Activated T-cell treated with anti-CD3 and anti-CD28 coated beads, Interleukin-2, amount 50 U/mL, for 72 hours (primary cell): Measurements from ENCODE around the gene MXRA7. TPM values are rescaled to one million over a fixed set of nuclear protein-coding genes. Genes with fewer than 3 reads are reported as not detected.
A peak's percentile ranks its signal among the peaks of the same experiment; 100 is the strongest.
"Not testable (repeated sequence)": the region's sequence is repeated elsewhere in the genome, so short reads cannot be mapped to it uniquely, and the experiment has no call there.

Experiments used
- ATAC-seq, 2 donors: fragments of 150-1000 bp; cut with Tn5 transposase; replicated peaks in 1 of 2; 2 replicates each; pipeline ENCODE4 v1.10.0; 2021; ENCODE audit warnings: moderate library complexity in 2 of 2, mild to moderate bottlenecking in 1 of 2
- DNase-seq, 2 donors: peaks; one replicate each; pipeline ENCODE4 v3.0.0; 2021 to 2022; ENCODE audit warnings: mixed read lengths in 1 of 2
- H3K27ac Mint-ChIP-seq: one replicate; pipeline ENCODE4 v1.8.0; 2022; ENCODE audit warnings: mild to moderate bottlenecking, moderate library complexity, mixed read lengths
- H3K27me3 Mint-ChIP-seq: one replicate; pipeline ENCODE4 v1.8.0; 2022; ENCODE audit warnings: low read depth, mixed read lengths
- H3K36me3 Mint-ChIP-seq, 2 donors: one replicate each; pipeline ENCODE4 v1.8.0; 2022; ENCODE audit warnings: mixed read lengths in 2 of 2, mild to moderate bottlenecking in 1 of 2; ENCODE audit not compliant: insufficient read depth in 2 of 2
- H3K4me1 Mint-ChIP-seq: one replicate; pipeline ENCODE4 v1.8.0; 2022; ENCODE audit warnings: low read depth, mixed read lengths
- H3K4me3 Mint-ChIP-seq, 2 donors: one replicate each; pipeline ENCODE4 v1.8.0; 2022; ENCODE audit warnings: mild to moderate bottlenecking in 2 of 2, mixed read lengths in 2 of 2, moderate library complexity in 2 of 2
- H3K9me3 Mint-ChIP-seq, 2 donors: one replicate each; pipeline ENCODE4 v1.8.0; 2022; ENCODE audit warnings: mixed read lengths in 2 of 2
- total RNA-seq, 2 donors: library from RNA; stranded (reverse); gene quantifications; one replicate each; pipeline ENCODE4 v1.2.3, GENCODE V29; 2022

The MXRA7 gene
- total RNA-seq, 2 donors from 2014 or later = 17.4 to 21.8 TPM

GRCh38 chr17:76706817-76707216 lies 3.9 kb downstream of the MXRA7 start:
- Mint-ChIP-seq H3K27me3 (no peaks in the 10 kb centered on the region), H3K36me3 (no peaks in the 10 kb centered on the region), H3K9me3 (no peaks in the 10 kb centered on the region), H3K4me1 (peaks cover 7% of the 10 kb centered on the region), H3K4me3 (no peak overlapping the region), H3K27ac (no peak overlapping the region)
- DNase-seq (no peak), ATAC-seq (no peak)

- ATAC-seq (no peak), DNase-seq (no peak)
- Mint-ChIP-seq H3K27me3 (no peaks in the 10 kb centered on the region), H3K4me3 (no peak overlapping the region), H3K4me1 (no peaks in the 10 kb centered on the region), H3K27ac (no peak overlapping the region), H3K36me3 (no peaks in the 10 kb centered on the region), H3K9me3 (no peaks in the 10 kb centered on the region)
Measured at GRCh38 chr17:76704805-76705204, 6.0 kb downstream of the MXRA7 start.

GRCh38 chr17:76702941-76703637 lies 7.7 kb downstream of the MXRA7 start:
- Mint-ChIP-seq H3K27ac (no peak overlapping the region), H3K36me3 (no peaks in the 10 kb centered on the region), H3K9me3 (no peaks in the 10 kb centered on the region), H3K4me3 (no peak overlapping the region), H3K27me3 (no peaks in the 10 kb centered on the region), H3K4me1 (no peaks in the 10 kb centered on the region)
- DNase-seq (no peak), ATAC-seq (no peak)

GRCh38 chr17:76702076-76702475 lies 8.7 kb downstream of the MXRA7 start:
- no peak overlapping the region for H3K27ac Mint-ChIP-seq
- H3K4me1 Mint-ChIP-seq = no peaks in the 10 kb centered on the region
- no peak for DNase-seq
- no peak for ATAC-seq
- no peaks in the 10 kb centered on the region for H3K27me3 Mint-ChIP-seq
- no peak overlapping the region for H3K4me3 Mint-ChIP-seq
- no peaks in the 10 kb centered on the region for H3K36me3 Mint-ChIP-seq
- H3K9me3 Mint-ChIP-seq = no peaks in the 10 kb centered on the region

GRCh38 chr17:76701471-76701967 lies 9.2 kb downstream of the MXRA7 start:
- H3K36me3 Mint-ChIP-seq = no peaks in the 10 kb centered on the region
- H3K27ac Mint-ChIP-seq = no peak overlapping the region
- no peak for ATAC-seq
- H3K4me1 Mint-ChIP-seq = no peaks in the 10 kb centered on the region
- no peak for DNase-seq
- H3K9me3 Mint-ChIP-seq = no peaks in the 10 kb centered on the region
- no peaks in the 10 kb centered on the region for H3K27me3 Mint-ChIP-seq
- no peak overlapping the region for H3K4me3 Mint-ChIP-seq

GRCh38 chr17:76700617-76701470 lies 9.9 kb downstream of the MXRA7 start:
- Mint-ChIP-seq H3K36me3 (no peaks in the 10 kb centered on the region), H3K4me1 (peaks cover under 1% of the 10 kb centered on the region), H3K27me3 (no peaks in the 10 kb centered on the region), H3K9me3 (no peaks in the 10 kb centered on the region), H3K4me3 (peak overlapping the region in 1 of 2 donors; percentile 4), H3K27ac (no peak overlapping the region)
- DNase-seq (no peak), ATAC-seq (peak; percentile 32 to 61)

- ATAC-seq = no peak
- Mint-ChIP-seq H3K27ac (no peak overlapping the region), H3K36me3 (no peaks in the 10 kb centered on the region), H3K27me3 (no peaks in the 10 kb centered on the region), H3K4me1 (peaks cover 6% of the 10 kb centered on the region), H3K4me3 (peak overlapping the region in 1 of 2 donors; percentile 4), H3K9me3 (no peaks in the 10 kb centered on the region)
- DNase-seq = no peak
Measured at GRCh38 chr17:76700270-76700616, 10.5 kb downstream of the MXRA7 start.

- H3K36me3 Mint-ChIP-seq, ATAC-seq, H3K4me1 Mint-ChIP-seq, H3K9me3 Mint-ChIP-seq, H3K27me3 Mint-ChIP-seq, DNase-seq, H3K27ac Mint-ChIP-seq, H3K4me3 Mint-ChIP-seq: not testable (repeated sequence)
Measured at GRCh38 chr17:76698466-76698977, 12.2 kb downstream of the MXRA7 start.

GRCh38 chr17:76697702-76698465 lies 12.9 kb downstream of the MXRA7 start:
- Mint-ChIP-seq H3K4me1 (peaks cover 6% of the 10 kb centered on the region), H3K27me3 (no peaks in the 10 kb centered on the region), H3K4me3 (no peak overlapping the region), H3K36me3 (no peaks in the 10 kb centered on the region), H3K27ac (no peak overlapping the region), H3K9me3 (no peaks in the 10 kb centered on the region)
- ATAC-seq = no peak
- no peak for DNase-seq

GRCh38 chr17:76696763-76697701 lies 13.7 kb downstream of the MXRA7 start:
- no peaks in the 10 kb centered on the region for H3K27me3 Mint-ChIP-seq
- no peaks in the 10 kb centered on the region for H3K9me3 Mint-ChIP-seq
- no peak for DNase-seq
- H3K27ac Mint-ChIP-seq = no peak overlapping the region
- H3K4me3 Mint-ChIP-seq = no peak overlapping the region
- H3K36me3 Mint-ChIP-seq = no peaks in the 10 kb centered on the region
- ATAC-seq = peak in 1 of 2 donors; percentile 38
- H3K4me1 Mint-ChIP-seq = peaks cover 6% of the 10 kb centered on the region

GRCh38 chr17:76695059-76695831 lies 15.5 kb downstream of the MXRA7 start:
- ATAC-seq (no peak), DNase-seq (no peak)
- Mint-ChIP-seq H3K36me3 (no peaks in the 10 kb centered on the region), H3K4me3 (no peak overlapping the region), H3K27me3 (no peaks in the 10 kb centered on the region), H3K9me3 (no peaks in the 10 kb centered on the region), H3K27ac (no peak overlapping the region), H3K4me1 (peaks cover 6% of the 10 kb centered on the region)
